Colonic mucosa (tissue), 4 donors: ENCODE results near the gene EYS. TPM values are rescaled to one million over a fixed set of nuclear protein-coding genes. Genes with fewer than 3 reads are reported as not detected.
"Not testable (repeated sequence)": the region's sequence is repeated elsewhere in the genome, so short reads cannot be mapped to it uniquely, and the experiment has no call there.

ENCODE experiments used
- DNase-seq: peaks from one replicate; pipeline ENCODE4 v3.0.0-alpha.2; 2020
- H3K27ac ChIP-seq: fragments of 200-600 bp; one replicate; pipeline ENCODE4 v1.8.0; 2021
- H3K27me3 ChIP-seq: fragments of 200-600 bp; one replicate; pipeline ENCODE4 v1.8.0; 2021
- H3K36me3 ChIP-seq: fragments of 200-600 bp; one replicate; pipeline ENCODE4 v1.8.0; 2021
- H3K4me1 ChIP-seq: fragments of 200-600 bp; one replicate; pipeline ENCODE4 v1.8.0; 2021; ENCODE audit warnings: mild to moderate bottlenecking
- H3K4me3 ChIP-seq: fragments of 200-600 bp; one replicate; pipeline ENCODE4 v1.8.0; 2021
- H3K9ac ChIP-seq, 2 donors: one replicate each; pipeline ENCODE4 v1.7.0; 2013; ENCODE audit warnings: control low read depth in 2 of 2, low read depth in 2 of 2, low read length in 2 of 2
- H3K9me3 ChIP-seq: fragments of 200-600 bp; one replicate; pipeline ENCODE4 v1.8.0; 2021
- CTCF ChIP-seq: fragments of 200-600 bp; IDR thresholded peaks from one replicate; pipeline ENCODE4 v1.8.0; 2022; ENCODE audit warnings: antibody characterized with exemption, mild to moderate bottlenecking
- intact Hi-C: fragments of 100-400 bp; cut with DNase I; formaldehyde crosslinking; loops from one replicate; pipeline ENCODE4 v1.14.1; 2022
- total RNA-seq, 2 donors: library from RNA; stranded (reverse); fragmentation: NEBNext Ultra II Directional in 1 of 2; extraction: Animal tissue kit (Norgen Biotek cat#: 25700) in 1 of 2; gene quantifications; one replicate each; pipeline ENCODE4 v1.2.1, GENCODE V29; 2021
- donor health status: healthy.
- donor health status: DM: no; HTN: no; CAD: no.
- donor health status: DM: no; HTN: no; CAD: no.

The EYS gene
- total RNA-seq, 2 donors from 2014 or later: 0.64 to 0.82 TPM

GRCh38 chr6:64243618-64244017, 1463.4 kb downstream of the EYS start:
- TF ChIP-seq CTCF: no peak
- H3K27ac ChIP-seq: no peak overlapping the region
- no peak overlapping the region for H3K4me3 ChIP-seq
- no peaks in the 10 kb centered on the region for H3K4me1 ChIP-seq
- intact Hi-C loops: no loop called here
- no peak overlapping the region for H3K9ac ChIP-seq
- no peak for DNase-seq
- no peaks in the 10 kb centered on the region for H3K27me3 ChIP-seq
- H3K9me3 ChIP-seq: no peaks in the 10 kb centered on the region
- no peaks in the 10 kb centered on the region for H3K36me3 ChIP-seq

GRCh38 chr6:64238908-64239307, 1468.1 kb downstream of the EYS start:
- H3K9ac ChIP-seq, H3K27me3 ChIP-seq, H3K36me3 ChIP-seq, intact Hi-C loops, H3K4me3 ChIP-seq, DNase-seq, H3K27ac ChIP-seq, H3K9me3 ChIP-seq, H3K4me1 ChIP-seq: not testable (repeated sequence)

- DNase-seq: no peak
- H3K4me3 ChIP-seq: no peak overlapping the region
- no peak overlapping the region for H3K9ac ChIP-seq
- H3K9me3 ChIP-seq: no peaks in the 10 kb centered on the region
- no peaks in the 10 kb centered on the region for H3K4me1 ChIP-seq
- H3K27ac ChIP-seq: no peak overlapping the region
- no peaks in the 10 kb centered on the region for H3K27me3 ChIP-seq
- intact Hi-C loops: no loop called here
- no peak for TF ChIP-seq CTCF
- no peaks in the 10 kb centered on the region for H3K36me3 ChIP-seq
Measured at GRCh38 chr6:64238071-64238470, 1469.0 kb downstream of the EYS start.

- no peak overlapping the region for H3K9ac ChIP-seq
- no peak for TF ChIP-seq CTCF
- H3K27me3 ChIP-seq: no peaks in the 10 kb centered on the region
- DNase-seq: no peak
- H3K4me1 ChIP-seq: no peaks in the 10 kb centered on the region
- intact Hi-C loops: no loop called here
- no peaks in the 10 kb centered on the region for H3K9me3 ChIP-seq
- H3K27ac ChIP-seq: no peak overlapping the region
- H3K4me3 ChIP-seq: no peak overlapping the region
- H3K36me3 ChIP-seq: no peaks in the 10 kb centered on the region
Measured at GRCh38 chr6:64233746-64234145, 1473.3 kb downstream of the EYS start.

GRCh38 chr6:64231928-64232327, 1475.1 kb downstream of the EYS start:
- H3K4me3 ChIP-seq: no peak overlapping the region
- H3K9me3 ChIP-seq: no peaks in the 10 kb centered on the region
- DNase-seq: no peak
- H3K9ac ChIP-seq: no peak overlapping the region
- intact Hi-C loops: no loop called here
- H3K27me3 ChIP-seq: no peaks in the 10 kb centered on the region
- no peak for TF ChIP-seq CTCF
- no peaks in the 10 kb centered on the region for H3K4me1 ChIP-seq
- H3K36me3 ChIP-seq: no peaks in the 10 kb centered on the region
- no peak overlapping the region for H3K27ac ChIP-seq

GRCh38 chr6:64230530-64230929, 1476.5 kb downstream of the EYS start:
- Histone ChIP-seq H3K4me3 (no peak overlapping the region), H3K4me1 (no peaks in the 10 kb centered on the region), H3K36me3 (no peaks in the 10 kb centered on the region), H3K9ac (no peak overlapping the region), H3K27ac (no peak overlapping the region), H3K9me3 (no peaks in the 10 kb centered on the region), H3K27me3 (no peaks in the 10 kb centered on the region)
- no peak for TF ChIP-seq CTCF
- intact Hi-C loops: no loop called here
- no peak for DNase-seq
